ES-I3 (cell line): ENCODE measurements around the gene STEAP2.
"Not testable (repeated sequence)": the region's sequence is repeated elsewhere in the genome, so short reads cannot be mapped to it uniquely, and the experiment has no call there.

Experiments
- H3K36me3 ChIP-seq: 2 replicates; pipeline ENCODE4 v1.6.1; 2013; ENCODE audit warnings: mild to moderate bottlenecking, low read length, control low read depth, moderate library complexity; ENCODE audit not compliant: insufficient read depth
- H3K4me1 ChIP-seq: 2 replicates; pipeline ENCODE4 v1.6.1; 2013; ENCODE audit warnings: mild to moderate bottlenecking, control low read depth, low read length; ENCODE audit not compliant: insufficient read depth
- H3K9ac ChIP-seq: 2 replicates; pipeline ENCODE4 v1.6.1; 2013; ENCODE audit warnings: low read depth, mild to moderate bottlenecking, low read length, moderate library complexity
- H3K9me3 ChIP-seq: 2 replicates; pipeline ENCODE4 v1.6.1; 2013; ENCODE audit warnings: mild to moderate bottlenecking, low read length, moderate library complexity; ENCODE audit not compliant: control insufficient read depth, insufficient read depth

Gene STEAP2

DNA sequence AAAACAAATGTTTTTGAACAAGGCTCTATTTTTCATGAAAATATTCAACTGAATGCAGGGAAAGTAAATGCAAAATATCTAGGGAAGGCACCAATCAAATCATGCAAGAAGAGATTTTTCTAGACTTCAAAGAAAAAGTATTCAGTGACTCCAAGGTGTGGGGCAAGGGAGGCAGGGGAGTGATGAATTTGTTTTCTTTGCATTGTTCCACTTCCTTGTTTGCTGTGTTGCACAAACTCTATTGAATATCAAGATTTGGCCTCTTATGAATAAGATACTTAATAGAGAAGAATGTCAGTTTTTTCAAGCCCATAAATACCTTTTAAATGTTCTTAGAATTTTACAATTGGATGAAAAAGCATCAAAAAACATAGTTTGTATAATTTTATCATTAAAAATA is 30.9 kb upstream of the STEAP2 start:
- H3K4me1 ChIP-seq = peaks cover 8% of the 10 kb centered on the region
- no peaks in the 10 kb centered on the region for H3K36me3 ChIP-seq
- no peak overlapping the region for H3K9ac ChIP-seq
- no peaks in the 10 kb centered on the region for H3K9me3 ChIP-seq

DNA sequence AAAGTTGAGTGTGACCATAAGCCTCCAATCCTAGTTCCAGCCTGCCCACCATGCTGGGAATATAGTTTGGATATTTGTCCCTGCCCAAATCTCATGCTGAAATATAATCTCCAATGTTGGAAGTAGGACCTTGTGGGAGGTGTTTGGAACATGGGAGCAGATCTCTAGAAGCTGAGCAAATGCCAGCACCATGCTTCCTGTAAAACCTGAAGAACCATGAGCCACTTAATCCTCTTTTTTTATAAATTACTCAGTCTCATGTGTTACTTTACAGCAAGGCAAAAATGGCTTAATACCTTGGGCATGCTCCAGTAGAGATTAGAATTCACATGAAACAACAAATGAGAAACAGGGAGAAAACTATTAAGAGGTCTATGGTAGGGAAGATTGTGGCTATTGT is 30.1 kb upstream of the STEAP2 start:
- no peak overlapping the region for H3K9ac ChIP-seq
- no peaks in the 10 kb centered on the region for H3K36me3 ChIP-seq
- peaks cover 8% of the 10 kb centered on the region for H3K4me1 ChIP-seq
- H3K9me3 ChIP-seq = no peaks in the 10 kb centered on the region

DNA sequence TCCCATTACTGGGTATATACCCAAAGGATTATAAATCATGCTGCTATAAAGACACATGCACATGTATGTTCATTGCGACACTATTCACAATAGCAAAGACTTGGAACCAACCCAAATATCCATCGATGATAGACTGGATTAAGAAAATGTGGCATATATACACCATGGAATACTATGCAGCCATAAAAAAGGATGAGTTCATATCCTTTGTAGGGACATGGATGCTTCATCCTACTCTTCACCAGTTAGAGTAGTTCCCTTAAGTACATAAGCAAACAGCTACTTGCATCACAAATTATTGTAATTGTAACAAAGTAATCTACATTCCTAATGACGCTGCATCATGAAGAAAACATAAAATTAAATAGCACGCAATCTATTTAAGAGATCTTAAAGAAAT is 25.2 kb upstream of the STEAP2 start:
- not testable (repeated sequence) for H3K36me3 ChIP-seq, H3K4me1 ChIP-seq, H3K9ac ChIP-seq
- H3K9me3 ChIP-seq = peaks cover 13% of the 10 kb centered on the region

DNA sequence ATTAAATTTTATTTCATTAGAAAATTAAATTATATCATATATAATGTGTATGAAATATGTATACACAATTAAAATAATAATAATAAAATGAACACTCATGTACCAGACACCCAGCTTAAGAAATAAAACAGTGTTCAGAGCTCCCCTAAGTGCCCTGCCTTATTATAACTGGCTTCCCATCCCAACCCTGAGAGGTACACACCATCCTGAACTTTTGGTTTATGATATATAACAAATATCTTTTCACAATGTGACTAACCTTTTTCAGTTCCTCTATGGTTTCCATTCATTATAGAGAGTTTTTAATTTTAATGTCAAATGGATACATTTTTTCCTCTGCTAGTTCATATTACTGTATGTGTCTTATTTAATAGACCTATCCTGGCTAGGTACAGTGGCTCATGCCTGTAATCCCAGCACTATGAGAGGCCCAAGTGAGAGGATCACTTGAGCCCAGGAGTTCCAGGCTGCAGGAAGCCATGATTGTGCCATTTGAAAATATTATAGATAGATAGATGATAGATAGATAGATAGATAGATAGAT is 24.0 kb upstream of the STEAP2 start:
- no peaks in the 10 kb centered on the region for H3K4me1 ChIP-seq
- no peak overlapping the region for H3K9ac ChIP-seq
- no peaks in the 10 kb centered on the region for H3K36me3 ChIP-seq
- H3K9me3 ChIP-seq = peaks cover 15% of the 10 kb centered on the region

DNA sequence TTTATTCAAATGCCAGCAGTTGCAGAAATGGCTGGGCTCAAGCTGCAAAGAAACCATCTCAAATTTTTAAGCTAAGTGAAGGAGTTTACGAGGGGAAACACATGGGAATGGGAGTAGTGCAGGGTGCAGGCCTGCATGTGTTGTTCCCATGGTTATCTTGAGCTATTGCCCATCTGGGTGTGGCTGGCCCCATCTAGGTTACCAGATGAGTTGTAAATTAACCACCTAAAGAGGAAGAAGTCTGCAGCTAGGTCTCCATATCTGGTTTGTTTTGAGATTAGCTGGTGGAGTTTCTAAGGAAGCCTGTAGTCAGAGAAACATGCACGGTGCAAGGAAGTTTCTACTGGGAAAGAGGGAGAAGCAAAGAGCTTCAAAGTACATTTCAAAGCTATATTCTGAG is 23.3 kb upstream of the STEAP2 start:
- Histone ChIP-seq H3K4me1 (no peaks in the 10 kb centered on the region), H3K36me3 (no peaks in the 10 kb centered on the region)

DNA sequence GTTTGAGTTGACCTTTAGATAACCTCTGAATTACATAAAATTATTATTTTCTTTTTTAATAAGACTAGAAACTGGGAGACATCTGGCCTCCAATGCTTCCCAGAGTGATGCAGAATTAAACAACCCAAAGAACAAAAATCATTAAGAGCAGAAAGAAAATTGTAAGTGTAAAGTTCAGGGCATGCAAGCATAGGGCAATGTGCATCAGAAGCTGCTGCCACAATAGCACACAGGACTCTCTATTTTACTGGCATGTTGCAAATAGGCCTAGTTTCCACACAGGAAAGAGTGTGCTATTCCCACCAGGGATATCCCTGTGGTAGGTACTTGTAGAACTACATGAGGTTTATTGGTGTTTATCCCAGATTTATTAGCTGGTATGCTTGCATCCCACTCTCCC is 20.5 kb upstream of the STEAP2 start:
- H3K4me1 ChIP-seq = no peaks in the 10 kb centered on the region
- H3K9me3 ChIP-seq = peaks cover 15% of the 10 kb centered on the region
- no peaks in the 10 kb centered on the region for H3K36me3 ChIP-seq
- H3K9ac ChIP-seq = no peak overlapping the region

More for the DNA sequence above, 23.3 kb upstream of the STEAP2 start:
- H3K9me3 ChIP-seq = peaks cover 15% of the 10 kb centered on the region
- no peak overlapping the region for H3K9ac ChIP-seq

DNA sequence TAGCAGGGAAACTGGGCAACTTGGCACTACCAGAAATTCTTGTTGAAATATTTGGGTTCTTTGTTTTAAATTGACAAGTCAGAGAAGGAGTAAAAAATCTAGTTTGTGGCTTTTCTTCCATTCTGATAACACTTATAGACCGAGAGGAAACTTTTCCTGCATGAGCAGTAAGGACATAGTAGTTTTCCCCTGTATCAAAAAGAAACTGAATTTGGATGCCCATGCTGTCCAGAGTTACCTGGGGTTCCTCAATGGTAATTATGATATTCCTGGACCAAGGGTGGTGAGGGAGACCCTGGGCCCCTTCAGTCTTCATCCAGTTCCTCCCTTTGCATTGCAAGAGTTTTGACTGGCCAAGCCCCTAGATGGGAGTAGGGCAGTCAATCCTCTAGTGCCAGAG is 19.9 kb upstream of the STEAP2 start:
- Histone ChIP-seq H3K9ac (no peak overlapping the region), H3K9me3 (peaks cover 15% of the 10 kb centered on the region), H3K36me3 (no peaks in the 10 kb centered on the region), H3K4me1 (no peaks in the 10 kb centered on the region)

DNA sequence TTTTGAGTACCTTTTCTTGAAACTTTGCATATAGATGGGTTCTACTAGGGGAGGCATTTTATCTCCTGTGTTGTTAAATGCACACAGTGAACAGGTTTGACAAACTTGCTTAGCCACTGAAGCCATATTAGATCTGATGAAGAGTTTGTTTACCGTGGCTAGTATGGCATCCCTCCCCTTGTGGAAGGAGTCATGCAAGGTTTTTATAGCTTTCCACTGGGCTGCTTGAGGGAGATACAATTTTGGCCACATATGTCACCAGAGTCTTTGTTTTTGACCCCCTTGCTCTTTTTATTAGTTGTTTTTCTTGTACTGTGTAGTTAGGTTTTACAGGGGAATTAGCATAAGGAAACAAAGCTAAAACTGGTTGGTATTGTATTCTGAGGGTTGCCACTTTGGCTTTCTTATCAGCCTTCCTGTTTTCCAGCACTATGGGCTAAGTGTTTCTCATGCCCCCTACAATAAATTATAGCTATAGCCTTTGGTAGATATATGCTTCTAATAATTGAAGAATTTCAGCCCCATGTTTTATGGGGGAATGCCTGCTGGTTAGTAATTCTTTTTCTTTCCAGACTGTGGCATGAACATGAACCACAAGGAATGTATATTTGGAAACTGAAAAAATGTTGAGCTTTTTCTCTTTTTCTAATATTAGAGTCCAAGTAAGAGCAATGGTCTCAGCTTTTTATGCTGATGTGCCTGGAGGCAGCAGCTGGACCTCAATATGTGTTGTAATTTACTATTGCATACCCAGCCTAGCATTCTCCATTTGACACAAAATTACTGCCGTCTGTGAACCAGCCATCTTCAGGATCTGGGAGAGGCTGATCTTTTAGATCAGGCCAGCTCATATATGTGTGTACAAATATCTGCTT is 18.4 kb upstream of the STEAP2 start:
- H3K4me1 ChIP-seq = no peaks in the 10 kb centered on the region
- H3K9me3 ChIP-seq = peaks cover 15% of the 10 kb centered on the region
- no peak overlapping the region for H3K9ac ChIP-seq
- no peaks in the 10 kb centered on the region for H3K36me3 ChIP-seq

DNA sequence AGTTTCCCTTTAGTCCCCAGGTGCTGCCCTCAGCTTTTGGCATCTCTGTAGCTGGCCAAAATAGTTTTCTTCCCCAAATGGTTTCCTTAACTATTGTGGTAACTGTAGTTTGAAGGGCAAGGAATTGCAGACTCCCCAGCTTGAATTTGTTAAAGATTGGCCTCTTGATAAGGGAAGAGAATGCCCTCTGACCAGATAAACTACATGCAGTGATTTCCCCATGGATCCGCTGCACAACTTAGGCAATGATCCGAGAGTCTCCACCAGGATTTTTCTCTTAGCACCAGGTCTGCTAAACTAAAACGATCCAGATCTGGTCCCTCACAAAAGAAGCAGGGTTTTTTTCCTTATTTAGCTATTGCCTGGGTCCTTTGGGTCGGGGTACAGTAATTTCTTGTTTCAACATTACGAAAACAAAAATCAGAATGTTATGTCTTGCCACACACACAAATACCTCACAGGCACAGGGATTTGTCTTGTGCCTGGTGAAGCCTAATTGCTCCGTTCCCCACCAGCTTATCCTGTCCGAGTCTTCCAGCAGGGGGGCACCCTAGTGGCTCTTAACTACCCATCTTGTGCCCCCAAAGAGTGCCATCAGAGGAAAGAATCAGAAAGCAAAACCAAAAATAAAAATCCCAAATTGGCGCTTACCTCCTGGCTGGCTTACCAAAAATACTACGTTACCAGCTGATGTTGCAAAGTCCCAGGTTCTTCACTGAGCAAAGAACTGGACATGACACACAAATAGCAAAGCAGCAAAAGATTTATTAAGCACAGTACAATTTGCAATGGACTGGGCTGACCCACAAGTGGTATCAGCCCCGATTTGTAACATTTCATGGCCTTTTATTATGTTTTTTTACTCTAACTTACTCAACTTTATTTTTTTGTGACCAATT is 16.4 kb upstream of the STEAP2 start:
- peaks cover 11% of the 10 kb centered on the region for H3K9me3 ChIP-seq
- no peaks in the 10 kb centered on the region for H3K36me3 ChIP-seq
- H3K4me1 ChIP-seq = no peaks in the 10 kb centered on the region
- no peak overlapping the region for H3K9ac ChIP-seq

DNA sequence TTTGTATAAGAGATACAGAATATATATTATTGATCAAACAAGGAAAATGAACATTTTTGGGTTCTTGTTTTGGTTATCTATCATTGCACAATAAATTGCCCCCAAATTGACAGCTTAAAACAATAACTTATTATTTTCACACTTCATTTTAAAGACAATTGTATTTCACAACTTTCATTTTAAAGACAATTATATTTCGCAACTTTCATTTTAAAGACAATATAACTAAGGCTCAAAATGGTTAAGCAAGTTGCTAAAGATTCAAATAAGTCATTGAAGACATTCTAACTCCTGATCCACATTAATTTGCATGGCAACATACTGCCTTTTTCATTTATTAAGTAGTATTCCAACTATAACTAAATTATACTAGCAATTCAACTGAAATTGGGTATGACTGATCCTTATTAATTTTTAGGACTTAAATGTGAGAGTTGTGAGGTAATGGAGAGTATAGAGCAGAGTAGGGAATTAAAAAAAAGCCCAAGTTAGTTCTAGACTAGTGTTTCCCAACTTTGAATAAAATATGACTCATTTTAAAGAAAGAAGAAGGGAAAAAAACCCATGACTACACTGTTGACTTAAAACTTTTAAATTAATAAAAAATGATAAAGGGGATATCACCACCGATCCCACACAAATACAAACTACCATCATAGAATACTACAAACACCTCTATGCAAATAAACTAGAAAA is 9.9 kb upstream of the STEAP2 start:
- Histone ChIP-seq H3K9ac (no peak overlapping the region), H3K4me1 (no peaks in the 10 kb centered on the region), H3K9me3 (no peaks in the 10 kb centered on the region), H3K36me3 (no peaks in the 10 kb centered on the region)

DNA sequence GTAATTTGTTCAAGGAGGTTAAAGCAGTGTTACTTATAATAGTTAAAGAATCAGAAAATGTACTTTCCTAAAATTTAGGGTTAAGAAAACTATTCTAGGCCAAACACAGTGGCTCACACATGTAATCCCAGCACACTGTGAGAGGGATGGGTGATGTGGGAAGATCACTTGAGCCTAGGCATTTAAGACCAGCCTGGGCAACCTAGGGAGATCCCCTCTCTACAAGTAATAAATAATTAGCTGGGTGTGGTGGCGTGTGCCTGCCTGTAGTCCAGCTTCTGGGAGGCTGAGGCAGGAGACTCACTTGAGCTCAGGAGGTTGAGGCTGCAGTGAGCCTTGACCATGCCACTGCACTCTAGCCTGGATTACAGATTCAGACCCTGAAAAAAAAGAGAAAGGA is 3.6 kb upstream of the STEAP2 start:
- H3K9ac ChIP-seq = no peak overlapping the region
- H3K4me1 ChIP-seq = peaks cover 1% of the 10 kb centered on the region; the same call in 1 of the 2 replicates
- H3K36me3 ChIP-seq = no peaks in the 10 kb centered on the region
- H3K9me3 ChIP-seq = no peaks in the 10 kb centered on the region

DNA sequence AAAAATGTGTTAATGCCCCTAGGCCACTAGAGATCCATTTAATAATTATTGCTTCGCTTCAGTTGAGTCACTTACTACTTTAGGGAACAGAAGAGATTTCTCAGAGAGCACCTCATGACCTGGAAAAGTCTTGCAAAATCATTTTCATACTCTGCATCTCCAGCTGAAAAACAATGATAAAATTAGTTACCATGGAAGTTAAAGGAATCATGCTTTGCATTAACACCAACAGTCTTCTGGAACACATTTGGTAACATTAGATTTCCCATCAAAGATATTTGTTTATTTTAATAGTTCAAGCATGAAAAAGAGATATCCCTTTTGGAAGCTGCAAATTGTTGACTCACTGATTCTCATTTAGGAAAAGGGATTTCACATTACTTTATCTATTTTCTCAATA is 1.8 kb upstream of the STEAP2 start:
- Histone ChIP-seq H3K36me3 (no peaks in the 10 kb centered on the region), H3K4me1 (peaks cover 16% of the 10 kb centered on the region), H3K9me3 (no peaks in the 10 kb centered on the region), H3K9ac (no peak overlapping the region)

DNA sequence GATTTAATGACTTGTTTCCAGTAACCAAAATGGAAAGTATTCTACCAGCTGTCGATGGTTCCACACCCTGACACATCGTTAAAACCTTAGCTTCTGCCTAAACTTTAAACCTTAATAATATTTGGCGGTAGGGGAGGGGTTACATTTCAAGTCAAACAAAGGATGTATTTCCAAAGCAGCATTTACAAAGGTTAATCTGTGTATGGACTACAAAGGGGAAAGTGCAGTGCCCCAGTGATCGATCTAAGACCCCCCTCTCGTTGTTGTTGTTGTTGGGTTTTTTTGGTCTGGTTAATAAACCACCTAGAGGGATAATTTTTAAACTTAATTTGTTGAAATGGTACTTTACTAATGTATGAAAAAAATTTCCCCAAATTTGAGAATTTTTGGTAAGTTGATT is 1.1 kb upstream of the STEAP2 start:
- Histone ChIP-seq H3K9me3 (no peaks in the 10 kb centered on the region), H3K36me3 (no peaks in the 10 kb centered on the region), H3K9ac (peak overlapping the region; percentile 91), H3K4me1 (peaks cover 16% of the 10 kb centered on the region)

DNA sequence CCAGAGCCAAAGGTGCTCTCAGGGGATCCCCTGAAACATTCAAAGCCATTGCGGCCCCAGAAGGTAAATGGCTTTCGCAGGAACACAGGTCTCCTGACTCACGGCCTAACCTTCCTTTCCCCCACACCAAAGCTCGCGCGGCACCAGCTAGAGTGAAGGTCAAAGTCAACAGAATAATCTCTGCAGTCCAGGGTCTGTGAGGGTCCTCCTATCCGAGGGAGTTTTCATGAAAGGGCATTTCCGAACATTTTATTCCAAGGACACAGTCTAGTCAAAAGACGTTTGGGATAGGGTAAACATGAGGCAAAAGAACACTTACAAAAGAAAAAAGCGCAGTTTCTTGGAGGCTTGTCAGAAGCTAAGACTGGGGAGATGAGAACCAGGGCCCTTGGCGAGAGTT is 559 bp upstream of the STEAP2 start:
- H3K9ac ChIP-seq = peak overlapping the region; percentile 91
- no peaks in the 10 kb centered on the region for H3K9me3 ChIP-seq
- H3K36me3 ChIP-seq = no peaks in the 10 kb centered on the region
- peaks cover 16% of the 10 kb centered on the region for H3K4me1 ChIP-seq
